NK-92 (cell line): ENCODE measurements around the gene ENOX2.
"Not testable (repeated sequence)": the region's sequence is repeated elsewhere in the genome, so short reads cannot be mapped to it uniquely, and the experiment has no call there.

Experiments
- DNase-seq: peaks from one replicate; lab custom pipeline; 2025; ENCODE audit not compliant: unreplicated experiment; lab: John Stamatoyannopoulos, UW

ENOX2 gene, protein sequence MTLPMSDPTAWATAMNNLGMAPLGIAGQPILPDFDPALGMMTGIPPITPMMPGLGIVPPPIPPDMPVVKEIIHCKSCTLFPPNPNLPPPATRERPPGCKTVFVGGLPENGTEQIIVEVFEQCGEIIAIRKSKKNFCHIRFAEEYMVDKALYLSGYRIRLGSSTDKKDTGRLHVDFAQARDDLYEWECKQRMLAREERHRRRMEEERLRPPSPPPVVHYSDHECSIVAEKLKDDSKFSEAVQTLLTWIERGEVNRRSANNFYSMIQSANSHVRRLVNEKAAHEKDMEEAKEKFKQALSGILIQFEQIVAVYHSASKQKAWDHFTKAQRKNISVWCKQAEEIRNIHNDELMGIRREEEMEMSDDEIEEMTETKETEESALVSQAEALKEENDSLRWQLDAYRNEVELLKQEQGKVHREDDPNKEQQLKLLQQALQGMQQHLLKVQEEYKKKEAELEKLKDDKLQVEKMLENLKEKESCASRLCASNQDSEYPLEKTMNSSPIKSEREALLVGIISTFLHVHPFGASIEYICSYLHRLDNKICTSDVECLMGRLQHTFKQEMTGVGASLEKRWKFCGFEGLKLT

GRCh38 chrX:130902783-130903613 is at the start of gene ENOX2:
ENOX2 (minus strand) TSS chrX:130903209; CDS start chrX:130703216, 199,993 bp downstream.
- peak; percentile 10 for DNase-seq

DNA sequence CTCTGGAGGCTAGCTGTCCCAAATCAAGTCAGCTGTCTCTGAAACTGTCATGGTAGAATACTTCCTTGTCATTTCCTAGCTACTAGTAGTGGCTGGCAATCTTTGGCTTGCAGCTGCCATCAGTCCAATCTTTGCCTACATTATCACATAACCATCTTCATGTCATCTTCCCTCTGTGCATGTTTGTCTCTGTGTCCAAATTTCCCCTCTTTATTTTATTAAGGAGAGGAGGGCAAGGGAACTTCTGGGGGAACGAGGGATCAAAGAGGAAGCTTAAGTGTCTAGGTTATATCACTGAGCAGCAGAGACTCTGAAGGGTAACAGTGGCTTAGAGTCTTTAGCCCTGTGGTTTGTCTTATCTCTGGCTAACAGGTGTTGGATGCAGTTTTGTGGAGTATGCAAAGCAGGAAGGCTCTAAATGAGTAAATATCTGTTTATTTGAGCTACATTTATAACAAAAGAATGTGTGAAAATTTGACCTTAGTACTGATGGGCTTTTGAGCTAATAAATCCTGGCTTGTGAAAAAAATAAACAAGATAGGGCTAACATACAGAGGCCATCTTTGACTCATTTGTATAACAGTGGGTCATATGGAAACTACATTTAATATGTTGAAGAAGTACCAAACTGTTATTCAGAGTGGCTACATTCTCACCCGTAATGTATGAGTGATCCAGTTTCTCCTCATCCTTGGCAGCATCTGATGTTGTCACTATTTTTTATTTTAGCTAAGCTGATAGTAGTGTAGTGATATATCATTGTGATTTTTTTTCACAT is 49.4 kb upstream of the ENOX2 start:
- no peak for DNase-seq

DNA sequence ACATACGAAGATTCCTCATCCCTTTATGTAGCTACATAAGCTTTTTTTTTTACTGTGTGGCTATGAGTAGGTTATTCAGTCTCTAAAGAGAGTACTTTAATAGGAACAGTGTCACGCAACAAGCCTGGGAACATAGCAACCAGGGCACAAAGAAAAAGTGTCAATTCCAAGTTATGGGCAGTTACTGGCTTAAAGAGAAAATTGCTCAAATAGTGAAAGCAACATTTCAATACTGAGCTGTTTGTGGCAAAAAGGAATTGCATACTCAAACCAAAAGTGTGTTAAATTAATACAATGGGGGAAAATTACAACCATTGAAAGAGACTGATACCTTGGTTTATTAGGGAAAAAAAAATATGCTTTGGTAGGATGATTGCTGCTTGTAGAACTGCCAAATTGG is 41.2 kb upstream of the ENOX2 start:
- no peak for DNase-seq

DNA sequence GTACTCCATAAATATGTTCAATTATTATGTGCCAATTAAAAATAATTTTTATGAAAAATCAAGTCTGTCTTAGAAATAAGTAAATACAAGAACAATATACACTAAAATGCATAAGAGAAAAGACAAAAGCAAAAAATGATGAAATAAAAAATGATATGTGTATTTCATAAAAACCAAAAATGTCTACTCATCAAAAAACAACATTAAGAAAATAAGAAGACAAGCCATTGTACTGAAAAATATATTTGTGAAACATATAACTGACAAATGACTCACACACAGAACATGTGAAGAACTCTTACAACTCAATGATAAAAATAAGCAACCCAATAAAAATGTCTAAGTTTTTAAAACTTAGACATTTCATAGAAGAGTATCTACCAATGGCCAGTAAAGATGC is 34.1 kb upstream of the ENOX2 start:
- DNase-seq = no peak

GRCh38 chrX:130933358-130933757 is 30.3 kb upstream of the ENOX2 start:
- no peak for DNase-seq

GRCh38 chrX:130920405-130920804 is 17.4 kb upstream of the ENOX2 start:
- DNase-seq = not testable (repeated sequence)

DNA sequence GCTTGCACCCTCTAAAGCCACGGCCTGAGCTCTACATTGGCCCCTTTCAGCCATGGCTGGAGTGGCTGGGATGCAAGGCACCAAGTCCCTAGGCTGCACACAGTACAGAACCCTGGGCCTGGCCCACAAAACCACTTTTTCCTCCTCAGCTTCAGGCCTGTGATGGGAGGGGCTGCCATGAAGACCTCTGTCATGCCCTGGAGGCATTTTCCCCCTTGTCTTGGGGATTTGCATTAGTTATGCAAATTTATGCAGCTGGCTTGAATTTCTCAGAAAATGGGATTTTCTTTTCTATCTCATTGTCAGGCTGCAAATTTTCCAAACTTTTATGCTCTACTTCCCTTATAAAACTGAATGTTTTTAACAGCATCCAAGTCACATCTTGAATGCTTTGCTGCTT is 16.7 kb upstream of the ENOX2 start:
- DNase-seq = not testable (repeated sequence)

DNA sequence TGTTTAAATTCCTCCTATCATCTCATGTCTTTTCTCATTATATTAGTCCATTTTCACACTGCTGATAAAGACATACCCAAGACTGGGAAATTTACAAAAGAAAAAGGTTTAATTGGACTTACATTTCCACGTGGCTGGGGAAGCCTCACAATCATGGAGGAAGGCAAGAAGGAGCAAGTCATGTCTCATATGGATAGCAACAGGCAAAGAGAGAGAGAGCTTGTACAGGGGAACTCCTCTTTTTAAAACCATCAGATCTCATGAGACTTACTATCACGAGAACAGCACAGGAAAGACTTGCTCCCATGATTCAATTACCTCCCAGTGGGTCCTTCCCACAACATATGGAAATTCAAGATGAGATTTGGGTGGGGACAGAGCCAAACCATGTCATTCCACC is 15.5 kb upstream of the ENOX2 start:
- DNase-seq = not testable (repeated sequence)

GRCh38 chrX:130916636-130917422 is 13.8 kb upstream of the ENOX2 start:
- no peak for DNase-seq

GRCh38 chrX:130915302-130915701 is 12.3 kb upstream of the ENOX2 start:
- DNase-seq = no peak

- DNase-seq = no peak
Observed at GRCh38 chrX:130909469-130910136, 6.6 kb upstream of the ENOX2 start.

DNA sequence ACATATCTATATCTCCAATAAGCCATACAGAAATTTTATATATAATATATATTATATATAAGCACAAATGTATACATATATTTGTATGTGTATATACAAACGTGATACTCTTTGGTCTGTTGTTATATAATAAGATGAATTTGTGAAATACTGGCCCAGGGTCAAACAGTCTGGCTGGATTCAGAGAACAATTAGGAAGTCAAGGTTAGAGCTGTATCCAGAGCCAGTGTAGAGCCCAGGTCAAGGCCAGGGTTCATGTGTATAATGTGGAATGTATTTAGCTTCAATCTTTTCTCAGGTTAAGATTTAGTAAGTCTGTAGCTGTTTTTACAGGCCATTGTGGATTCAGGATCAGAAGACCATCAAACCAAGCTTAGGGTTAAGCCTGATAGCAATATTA is 3.8 kb upstream of the ENOX2 start:
- DNase-seq = no peak

DNA sequence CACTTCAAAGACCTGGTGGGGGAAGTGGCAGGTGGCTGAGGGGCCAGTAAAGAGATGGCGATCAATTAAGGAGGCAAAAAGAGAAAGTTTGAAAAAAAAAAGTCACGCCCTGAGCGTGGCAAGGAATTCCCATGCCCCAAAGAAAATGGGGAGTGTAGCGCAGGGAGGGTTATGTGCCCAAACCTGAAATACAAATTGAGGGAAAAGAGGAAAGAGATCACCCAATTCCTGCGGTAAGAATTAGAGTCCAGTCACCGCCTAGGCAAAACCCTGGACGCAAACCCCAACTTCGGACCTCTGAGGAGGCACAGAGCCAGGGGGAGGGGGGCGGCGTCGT is 595 bp downstream of the ENOX2 start:
- no peak for DNase-seq

- DNase-seq = no peak
Observed at GRCh38 chrX:130896802-130897501, 6.1 kb downstream of the ENOX2 start.

GRCh38 chrX:130896026-130896425 is 7.0 kb downstream of the ENOX2 start:
- DNase-seq = no peak

GRCh38 chrX:130895299-130895698 is 7.7 kb downstream of the ENOX2 start:
- DNase-seq = no peak

DNA sequence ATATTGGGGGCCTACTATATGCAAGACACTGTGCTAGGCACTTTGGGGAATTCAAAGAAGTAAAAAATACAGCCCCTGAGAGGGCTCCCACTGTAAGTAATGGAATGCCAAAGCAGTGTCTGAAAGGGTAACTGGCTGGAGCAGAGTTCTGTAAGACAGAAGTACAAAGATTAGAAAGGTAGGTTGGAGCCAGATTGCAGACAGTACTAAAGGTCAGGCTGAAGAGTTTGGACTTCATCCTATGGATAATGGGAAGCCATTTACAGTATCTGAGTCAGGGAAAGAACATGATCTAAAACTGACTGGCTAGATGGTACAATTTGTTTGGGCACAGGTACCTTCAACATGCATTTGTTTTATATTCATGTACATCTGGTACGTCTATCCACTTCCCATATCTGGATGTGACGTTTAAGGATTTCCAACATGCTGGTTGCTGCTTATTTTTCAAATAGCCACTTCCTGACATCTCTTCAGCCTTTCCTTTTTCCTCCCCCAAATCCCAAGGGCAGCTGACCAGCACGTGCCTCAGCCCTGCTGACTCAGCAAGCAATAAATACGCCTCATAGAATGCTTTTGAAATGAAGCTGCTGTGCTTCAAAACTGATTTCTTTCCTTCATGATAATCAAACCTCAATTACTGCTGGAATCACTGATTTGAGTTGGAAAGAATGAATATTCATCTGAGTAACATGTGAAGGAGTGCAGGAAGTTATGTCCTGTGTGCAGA is 9.5 kb downstream of the ENOX2 start:
- no peak for DNase-seq

- no peak for DNase-seq
Observed at GRCh38 chrX:130887376-130887775, 15.6 kb downstream of the ENOX2 start.

DNA sequence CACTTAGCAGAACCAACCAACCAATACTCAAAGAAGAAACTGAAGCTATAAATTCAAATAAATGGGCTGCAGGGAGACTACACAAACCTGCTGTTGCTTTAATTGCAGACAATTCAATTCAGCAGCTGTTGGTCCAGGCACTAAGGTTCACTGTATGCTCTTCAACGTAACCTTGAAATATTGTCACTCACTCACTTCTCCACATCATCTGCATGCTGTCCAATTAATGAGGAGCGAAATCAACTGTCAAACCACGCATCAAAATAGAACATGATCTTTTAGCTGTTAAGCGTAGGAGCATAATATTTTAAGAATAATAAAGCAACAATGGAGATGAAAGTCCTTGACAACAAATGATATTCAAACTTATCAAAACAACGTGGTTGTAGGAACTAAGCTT is 17.0 kb downstream of the ENOX2 start:
- no peak for DNase-seq
